GM21360 (cell line): ENCODE measurements around the gene TOMT.

Source experiments
- ATAC-seq: cut with Tn5 transposase; IDR thresholded peaks from one replicate; pipeline ENCODE4 v1.9.1; 2021; ENCODE audit warnings: mild to moderate bottlenecking, moderate library complexity; ENCODE audit not compliant: unreplicated experiment

TOMT gene

GRCh38 chr11:72157131-72157530 is 51.4 kb downstream of the TOMT start:
- no peak for ATAC-seq
